ENCODE measurements around the gene NDRG3. TPM values are rescaled to one million over a fixed set of nuclear protein-coding genes. Genes with fewer than 3 reads are reported as not detected.

The NDRG3 gene
- polyA plus RNA-seq (2011; rRNA removed): 27.0 and 28.5 TPM in 2 replicates
- polyA minus RNA-seq (2011; rRNA and poly(A)+ RNA removed): 17.4 and 20.5 TPM in 2 replicates

DNA sequence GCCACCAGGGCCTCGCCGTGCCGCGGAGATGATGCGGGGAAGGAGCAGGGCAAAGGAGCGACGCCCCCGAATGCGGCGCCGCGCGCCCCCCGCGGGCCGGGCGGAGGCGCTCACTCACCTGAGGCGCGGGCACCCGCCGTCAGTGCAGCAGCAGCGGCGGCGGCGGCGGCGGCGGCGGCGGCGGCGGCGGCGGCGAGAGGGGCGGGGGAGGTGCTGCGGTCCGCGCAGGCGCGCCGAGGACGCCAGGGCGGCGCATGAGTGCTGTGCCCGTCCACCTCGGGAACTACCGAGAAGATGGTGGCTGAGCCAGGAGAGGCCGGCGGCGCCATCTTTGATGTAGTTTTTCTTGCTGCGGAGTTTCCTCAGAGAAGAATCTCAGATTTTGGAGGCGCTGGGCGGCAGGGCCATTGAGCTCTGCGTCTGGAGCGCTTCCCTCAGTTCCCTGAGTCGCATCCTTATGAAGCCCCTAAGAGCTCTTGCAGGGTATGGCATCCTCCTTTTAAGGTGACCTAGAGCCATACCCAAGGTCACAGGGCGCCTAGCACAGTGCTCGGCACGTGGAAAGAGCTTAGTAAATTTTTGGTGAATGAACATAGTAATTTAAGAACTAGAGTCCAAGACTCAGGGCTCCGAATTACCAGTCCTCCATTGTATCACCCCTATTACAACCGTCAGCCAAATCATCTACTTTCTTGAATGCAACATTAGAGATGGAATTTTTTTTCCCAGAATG lies at the start of gene NDRG3:
NDRG3 (minus strand) TSS at position 164 of the 733 bp plus-strand sequence. CDS start 24,355 bp downstream, outside the sequence.
- ChIA-PET POLR2A (no interaction called here), CTCF (interaction anchor here (0.8 to 4.3 kb wide), 6 partner anchors 9 to 117 kb away, joined by 4 to 15 read pairs (median 4); a partner anchor contains a TSS)
- H3K27me3 ChIP-seq (ENCODE audit: control insufficient read depth, insufficient read depth, low read length): no peaks in the 10 kb centered on the region
- peak; percentile 53 for DNase-seq (ENCODE audit: low read depth)
- H3K36me3 ChIP-seq (ENCODE audit: control insufficient read depth, insufficient read depth, low read length): 0 out of 2 replicates have a peak, but pooled peaks cover 1% of the 10 kb centered on the region
- peak within 1 kb of the TSS; percentile 74 for H3K4me3 ChIP-seq (ENCODE audit: low read depth, low read length)
- no peak for TF ChIP-seq CTCF (IDR thresholded peaks at IDR 0.05; ENCODE audit: insufficient read depth, low read depth, low read length)

- DNase-seq (ENCODE audit: low read depth): no peak
- CTCF ChIA-PET: interaction anchor here (1.3 to 3.5 kb wide), 2 partner anchors 15 to 69 kb away, joined by 4 to 12 read pairs; a partner anchor contains a TSS
- Histone ChIP-seq H3K27me3 (ENCODE audit: control insufficient read depth, insufficient read depth, low read length) (no peaks in the 10 kb centered on the region), H3K36me3 (ENCODE audit: control insufficient read depth, insufficient read depth, low read length) (peaks cover 36% of the 10 kb centered on the region), H3K4me3 (ENCODE audit: low read depth, low read length) (no peak overlapping the region)
- no peak for TF ChIP-seq CTCF (IDR thresholded peaks at IDR 0.05; ENCODE audit: insufficient read depth, low read depth, low read length)
- POLR2A ChIA-PET: no interaction called here
These were observed 48.2 kb upstream of the NDRG3 start for GRCh38 chr20:36794116-36794474.

- Histone ChIP-seq H3K27me3 (ENCODE audit: control insufficient read depth, insufficient read depth, low read length) (no peaks in the 10 kb centered on the region), H3K36me3 (ENCODE audit: control insufficient read depth, insufficient read depth, low read length) (peaks cover 34% of the 10 kb centered on the region), H3K4me3 (ENCODE audit: low read depth, low read length) (no peak overlapping the region)
- POLR2A ChIA-PET: interaction anchor here (0.5 kb wide), 1 partner anchor 27 kb away, joined by 8 read pairs; no protein-coding TSS in a partner anchor
- CTCF ChIA-PET: interaction anchor here (0.9 to 3.5 kb wide), 5 partner anchors 15 to 93 kb away, joined by 3 to 12 read pairs (median 5); a partner anchor contains a TSS
- no peak for TF ChIP-seq CTCF (IDR thresholded peaks at IDR 0.05; ENCODE audit: insufficient read depth, low read depth, low read length)
- no peak for DNase-seq (ENCODE audit: low read depth)
These were observed 47.6 kb upstream of the NDRG3 start for GRCh38 chr20:36793294-36794115.

- Histone ChIP-seq H3K27me3 (ENCODE audit: control insufficient read depth, insufficient read depth, low read length) (no peaks in the 10 kb centered on the region), H3K36me3 (ENCODE audit: control insufficient read depth, insufficient read depth, low read length) (peaks cover 30% of the 10 kb centered on the region), H3K4me3 (ENCODE audit: low read depth, low read length) (no peak overlapping the region)
- TF ChIP-seq CTCF (IDR thresholded peaks at IDR 0.05; ENCODE audit: insufficient read depth, low read depth, low read length): peak; percentile 59
- POLR2A ChIA-PET: no interaction called here
- CTCF ChIA-PET: interaction anchor here (0.7 to 3.5 kb wide), 8 partner anchors 15 to 94 kb away, joined by 3 to 12 read pairs (median 4); a partner anchor contains a TSS
- DNase-seq (ENCODE audit: low read depth): no peak
These were observed 46.5 kb upstream of the NDRG3 start for GRCh38 chr20:36792422-36792821.

DNA sequence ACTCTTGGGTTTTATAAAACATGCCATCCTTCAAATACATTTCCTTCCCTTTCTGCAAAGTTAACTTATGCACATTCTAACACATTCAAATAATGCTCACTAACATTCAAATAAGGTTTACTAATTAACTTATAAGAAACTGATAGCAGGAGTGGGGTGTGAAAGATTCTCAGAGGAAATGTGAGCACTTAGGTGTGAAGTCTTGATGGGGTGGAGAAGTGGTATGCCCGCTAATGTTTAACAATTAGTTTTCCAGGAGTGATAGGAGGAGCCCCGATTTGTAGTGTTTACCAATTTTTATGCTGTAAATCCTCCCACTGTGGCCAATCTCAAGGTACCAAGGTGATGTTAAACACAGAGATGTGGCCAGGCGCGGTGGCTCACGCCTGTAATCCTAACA lies 46.0 kb upstream of the NDRG3 start:
- CTCF ChIA-PET: interaction anchor here (0.7 to 3.5 kb wide), 8 partner anchors 12 to 95 kb away, joined by 3 to 12 read pairs (median 4); no protein-coding TSS in a partner anchor
- no peak overlapping the region for H3K4me3 ChIP-seq (ENCODE audit: low read depth, low read length)
- no peak for DNase-seq (ENCODE audit: low read depth)
- no peak for TF ChIP-seq CTCF (IDR thresholded peaks at IDR 0.05; ENCODE audit: insufficient read depth, low read depth, low read length)
- no peaks in the 10 kb centered on the region for H3K27me3 ChIP-seq (ENCODE audit: control insufficient read depth, insufficient read depth, low read length)
- peaks cover 28% of the 10 kb centered on the region for H3K36me3 ChIP-seq (ENCODE audit: control insufficient read depth, insufficient read depth, low read length)
- POLR2A ChIA-PET: no interaction called here
